DOHH2 (cell line): ENCODE results near the gene TBC1D25.

Experiments used
- EZH2phosphoT487 ChIP-seq: fragments of 200-600 bp; sonication (generic); IDR thresholded peaks from 2 replicates; pipeline ENCODE4 v1.6.1; 2017; ENCODE audit warnings: borderline replicate concordance, mild to moderate bottlenecking, antibody characterized with exemption, low read length, moderate library complexity, mixed read lengths
- TF ChIP-seq, protein P1 (sequence below): fragments of 200-600 bp; sonication (generic); IDR thresholded peaks from one replicate; pipeline ENCODE4 v1.5.1; 2014; ENCODE audit warnings: antibody characterized with exemption, mild to moderate bottlenecking, low read depth, low read length; ENCODE audit not compliant: poor library complexity, severe bottlenecking

DNA sequence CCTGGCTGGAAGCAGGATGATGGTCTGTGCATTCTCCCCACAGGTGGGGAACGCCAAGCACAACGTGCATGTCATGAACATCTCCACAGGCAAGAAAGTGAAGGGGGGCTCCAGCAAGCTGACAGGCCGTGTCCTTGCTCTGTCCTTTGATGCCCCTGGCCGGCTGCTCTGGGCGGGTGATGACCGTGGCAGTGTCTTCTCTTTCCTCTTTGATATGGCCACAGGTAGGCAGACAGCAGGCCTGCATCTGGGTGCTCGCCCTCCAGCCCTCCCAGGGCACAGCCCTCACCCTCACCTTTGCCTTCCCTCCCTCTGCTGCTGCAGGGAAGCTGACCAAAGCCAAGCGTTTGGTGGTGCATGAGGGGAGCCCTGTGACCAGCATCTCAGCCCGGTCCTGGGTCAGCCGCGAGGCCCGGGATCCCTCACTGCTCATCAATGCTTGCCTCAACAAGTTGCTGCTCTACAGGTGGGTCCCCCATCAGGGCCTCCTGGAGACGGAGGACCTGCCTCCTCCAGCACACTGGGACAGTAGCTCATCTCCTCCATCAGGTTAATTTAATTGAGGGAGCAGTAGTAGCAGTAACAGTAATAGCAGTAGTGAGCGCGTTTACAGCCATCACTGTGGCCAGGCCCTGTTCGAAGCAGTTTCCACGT is 62.4 kb downstream of the TBC1D25 start:
- no peak for TF ChIP-seq EZH2phosphoT487
- TF ChIP-seq, protein P1, sequence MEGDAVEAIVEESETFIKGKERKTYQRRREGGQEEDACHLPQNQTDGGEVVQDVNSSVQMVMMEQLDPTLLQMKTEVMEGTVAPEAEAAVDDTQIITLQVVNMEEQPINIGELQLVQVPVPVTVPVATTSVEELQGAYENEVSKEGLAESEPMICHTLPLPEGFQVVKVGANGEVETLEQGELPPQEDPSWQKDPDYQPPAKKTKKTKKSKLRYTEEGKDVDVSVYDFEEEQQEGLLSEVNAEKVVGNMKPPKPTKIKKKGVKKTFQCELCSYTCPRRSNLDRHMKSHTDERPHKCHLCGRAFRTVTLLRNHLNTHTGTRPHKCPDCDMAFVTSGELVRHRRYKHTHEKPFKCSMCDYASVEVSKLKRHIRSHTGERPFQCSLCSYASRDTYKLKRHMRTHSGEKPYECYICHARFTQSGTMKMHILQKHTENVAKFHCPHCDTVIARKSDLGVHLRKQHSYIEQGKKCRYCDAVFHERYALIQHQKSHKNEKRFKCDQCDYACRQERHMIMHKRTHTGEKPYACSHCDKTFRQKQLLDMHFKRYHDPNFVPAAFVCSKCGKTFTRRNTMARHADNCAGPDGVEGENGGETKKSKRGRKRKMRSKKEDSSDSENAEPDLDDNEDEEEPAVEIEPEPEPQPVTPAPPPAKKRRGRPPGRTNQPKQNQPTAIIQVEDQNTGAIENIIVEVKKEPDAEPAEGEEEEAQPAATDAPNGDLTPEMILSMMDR = no peak
